ENCODE data around the gene GATA6. TPM values are rescaled to one million over a fixed set of nuclear protein-coding genes. Genes with fewer than 3 reads are reported as not detected.

The GATA6 gene
- total and polyA plus RNA-seq, 2 of the 8 experiments (the other 6 are each of a cell fraction or from before 2014, with no cell fraction given): 0.09 TPM; not detected in 1

- TF ChIP-seq EZH2 (IDR thresholded peaks at IDR 0.05; ENCODE audit: low read depth, low read length, severe bottlenecking): no peak
- TF ChIP-seq CREB1 (IDR thresholded peaks at IDR 0.05): no peak
- no peak for TF ChIP-seq NANOG (IDR thresholded peaks at IDR 0.05; ENCODE audit: insufficient read depth, low read depth, low read length, poor library complexity, severe bottlenecking)
These were observed 19.3 kb downstream of the GATA6 start (continued) for GRCh38 chr18:22188559-22189267.
